Left kidney (tissue), 2 donors: ENCODE results near the gene CBFA2T3. TPM values are rescaled to one million over a fixed set of nuclear protein-coding genes. Genes with fewer than 3 reads are reported as not detected.
A peak's percentile ranks its signal among the peaks of the same experiment; 100 is the strongest.

Experiments
- DNase-seq: peaks from one replicate; pipeline ENCODE4 v3.0.0-alpha.2; 2013
- polyA plus RNA-seq: library from polyadenylated mRNA; unstranded; fragments of 120-200 nt; gene quantifications from one replicate; pipeline ENCODE4 v1.2.1, GENCODE V29; 2013; ENCODE audit not compliant: insufficient read length

Gene CBFA2T3
- polyA plus RNA-seq, 1 donor = 2.1 TPM

- DNase-seq = no peak
Observed at GRCh38 chr16:88976366-88977017, 515 bp downstream of the CBFA2T3 start.

GRCh38 chr16:88975511-88976061, 1.4 kb downstream of the CBFA2T3 start:
- DNase-seq = no peak

GRCh38 chr16:88974916-88975215, 2.1 kb downstream of the CBFA2T3 start:
- no peak for DNase-seq

- no peak for DNase-seq
Observed at GRCh38 chr16:88974080-88974915, 2.7 kb downstream of the CBFA2T3 start.

GRCh38 chr16:88973415-88974050, 3.5 kb downstream of the CBFA2T3 start:
- DNase-seq = no peak

- DNase-seq = peak; percentile 44
Observed at GRCh38 chr16:88973007-88973410, 4.0 kb downstream of the CBFA2T3 start.

- DNase-seq = no peak
Observed at GRCh38 chr16:88972349-88972748, 4.7 kb downstream of the CBFA2T3 start.

- no peak for DNase-seq
Observed at GRCh38 chr16:88971371-88972097, 5.5 kb downstream of the CBFA2T3 start.

- DNase-seq = no peak
Observed at GRCh38 chr16:88970539-88971065, 6.4 kb downstream of the CBFA2T3 start.

GRCh38 chr16:88970050-88970449, 7.0 kb downstream of the CBFA2T3 start:
- no peak for DNase-seq

GRCh38 chr16:88969361-88969831, 7.6 kb downstream of the CBFA2T3 start:
- DNase-seq = no peak

GRCh38 chr16:88968589-88969280, 8.3 kb downstream of the CBFA2T3 start:
- DNase-seq = no peak

- no peak for DNase-seq
Observed at GRCh38 chr16:88967830-88968588, 9.0 kb downstream of the CBFA2T3 start.

GRCh38 chr16:88966986-88967829, 9.8 kb downstream of the CBFA2T3 start:
- DNase-seq = no peak

- no peak for DNase-seq
Observed at GRCh38 chr16:88965826-88966480, 11.1 kb downstream of the CBFA2T3 start.

- DNase-seq = no peak
Observed at GRCh38 chr16:88965411-88965810, 11.6 kb downstream of the CBFA2T3 start.

- DNase-seq = no peak
Observed at GRCh38 chr16:88964636-88965035, 12.4 kb downstream of the CBFA2T3 start.

GRCh38 chr16:88963583-88963982, 13.4 kb downstream of the CBFA2T3 start:
- no peak for DNase-seq
